Measurements from ENCODE around the gene VGLL2.

DNA sequence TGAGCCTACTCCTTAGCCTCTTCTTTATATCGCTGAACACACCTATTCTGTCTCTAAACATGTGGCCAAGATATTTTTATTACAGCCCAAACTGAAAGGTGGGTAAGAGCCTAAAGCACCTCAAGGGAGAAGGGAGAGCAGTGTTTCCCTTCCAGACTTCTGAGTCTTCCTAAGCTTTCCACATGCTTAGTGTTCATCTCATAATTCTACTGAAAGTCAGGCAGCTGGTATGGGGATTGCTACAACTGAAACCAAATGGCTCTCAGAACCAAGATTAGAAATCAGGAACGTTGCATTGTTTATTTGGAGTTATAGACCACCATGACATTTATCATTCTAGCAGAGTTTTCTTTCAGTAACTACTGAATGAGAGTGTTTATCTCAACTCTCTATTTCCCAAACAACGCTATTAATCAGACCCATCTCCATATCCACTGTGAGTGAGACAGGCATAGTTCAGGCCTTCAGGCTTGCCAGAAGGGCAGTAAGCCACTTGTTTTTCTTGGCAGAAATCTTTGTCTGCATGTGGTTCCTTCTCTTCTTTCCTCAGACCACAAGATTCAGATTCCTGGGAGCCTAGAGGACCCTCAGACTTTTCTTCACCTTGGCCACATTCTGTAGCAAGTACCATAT is 22.8 kb downstream of the VGLL2 start:
- TF ChIP-seq, protein P1, sequence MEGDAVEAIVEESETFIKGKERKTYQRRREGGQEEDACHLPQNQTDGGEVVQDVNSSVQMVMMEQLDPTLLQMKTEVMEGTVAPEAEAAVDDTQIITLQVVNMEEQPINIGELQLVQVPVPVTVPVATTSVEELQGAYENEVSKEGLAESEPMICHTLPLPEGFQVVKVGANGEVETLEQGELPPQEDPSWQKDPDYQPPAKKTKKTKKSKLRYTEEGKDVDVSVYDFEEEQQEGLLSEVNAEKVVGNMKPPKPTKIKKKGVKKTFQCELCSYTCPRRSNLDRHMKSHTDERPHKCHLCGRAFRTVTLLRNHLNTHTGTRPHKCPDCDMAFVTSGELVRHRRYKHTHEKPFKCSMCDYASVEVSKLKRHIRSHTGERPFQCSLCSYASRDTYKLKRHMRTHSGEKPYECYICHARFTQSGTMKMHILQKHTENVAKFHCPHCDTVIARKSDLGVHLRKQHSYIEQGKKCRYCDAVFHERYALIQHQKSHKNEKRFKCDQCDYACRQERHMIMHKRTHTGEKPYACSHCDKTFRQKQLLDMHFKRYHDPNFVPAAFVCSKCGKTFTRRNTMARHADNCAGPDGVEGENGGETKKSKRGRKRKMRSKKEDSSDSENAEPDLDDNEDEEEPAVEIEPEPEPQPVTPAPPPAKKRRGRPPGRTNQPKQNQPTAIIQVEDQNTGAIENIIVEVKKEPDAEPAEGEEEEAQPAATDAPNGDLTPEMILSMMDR (IDR thresholded peaks at IDR 0.05): no peak
- no peak for TF ChIP-seq POLR2A (IDR thresholded peaks at IDR 0.05)

All from esophagus squamous epithelium (tissue), 4 donors.